ENCODE data around the gene CFAP97D2.
"Not testable (repeated sequence)": the region's sequence is repeated elsewhere in the genome, so short reads cannot be mapped to it uniquely, and the experiment has no call there.

CFAP97D2 gene

DNA sequence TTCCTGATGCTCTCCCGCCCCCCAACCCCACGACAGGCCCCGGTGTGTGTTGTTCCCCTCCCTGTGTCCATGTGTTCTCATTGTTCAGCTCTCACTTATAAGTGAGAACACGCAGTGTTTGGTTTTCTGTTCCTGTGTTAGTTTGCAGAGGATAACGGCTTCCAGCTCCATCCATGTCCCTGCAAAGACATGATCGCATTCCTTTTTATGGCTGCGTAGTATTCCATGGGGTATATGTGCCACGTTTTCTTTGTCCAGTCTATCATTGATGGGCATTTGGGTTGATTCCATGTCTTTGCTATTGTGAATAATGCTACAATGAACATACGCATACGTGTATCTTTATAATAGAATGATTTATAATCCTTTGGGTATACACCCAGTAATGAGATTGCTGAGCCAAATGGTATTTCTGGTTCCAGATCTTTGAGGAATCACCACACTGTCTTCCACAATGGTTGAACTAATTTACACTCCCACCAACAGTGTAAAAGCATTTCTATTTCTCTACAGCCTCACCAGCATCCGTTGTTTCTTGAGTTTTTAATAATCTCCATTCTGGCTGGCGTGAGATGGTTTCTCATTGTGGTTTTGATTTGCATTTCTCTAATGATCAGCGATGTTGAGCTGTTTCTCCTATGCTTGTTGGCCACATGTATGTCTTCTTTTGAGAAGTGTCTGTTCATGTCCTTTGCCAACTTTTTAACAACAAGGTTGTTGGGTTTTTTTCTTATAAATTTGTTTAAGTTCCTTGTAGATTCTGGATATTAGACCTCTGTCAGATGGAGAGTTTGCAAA lies 20.0 kb upstream of the CFAP97D2 start:
- not testable (repeated sequence) for DNase-seq

DNA sequence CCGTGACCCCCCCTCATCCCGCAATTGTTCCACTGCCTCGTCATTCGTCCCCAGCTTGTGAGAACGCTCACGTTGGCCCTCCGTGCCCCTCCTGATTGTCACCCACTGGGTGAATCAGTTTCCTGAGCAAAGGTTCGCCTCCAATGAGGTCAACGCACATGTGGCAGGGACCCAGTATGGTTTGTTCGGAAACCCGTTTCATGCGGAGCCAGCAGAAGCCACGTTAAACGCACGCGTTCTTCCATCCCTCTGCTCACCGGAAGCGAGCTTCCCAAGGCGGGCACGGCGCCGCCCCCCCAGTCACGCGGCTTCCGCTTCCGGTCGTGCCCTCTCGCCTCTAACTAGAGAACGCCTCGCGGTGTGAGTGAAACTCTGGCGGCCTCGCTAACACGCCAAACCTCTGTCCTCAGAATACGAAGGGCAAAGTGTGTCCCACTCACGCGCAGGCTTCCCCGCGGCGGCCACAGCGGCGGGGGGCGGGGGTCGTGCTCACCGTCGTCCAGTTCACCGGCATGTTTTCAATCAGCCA lies 18.0 kb upstream of the CFAP97D2 start:
- no peak for DNase-seq

DNA sequence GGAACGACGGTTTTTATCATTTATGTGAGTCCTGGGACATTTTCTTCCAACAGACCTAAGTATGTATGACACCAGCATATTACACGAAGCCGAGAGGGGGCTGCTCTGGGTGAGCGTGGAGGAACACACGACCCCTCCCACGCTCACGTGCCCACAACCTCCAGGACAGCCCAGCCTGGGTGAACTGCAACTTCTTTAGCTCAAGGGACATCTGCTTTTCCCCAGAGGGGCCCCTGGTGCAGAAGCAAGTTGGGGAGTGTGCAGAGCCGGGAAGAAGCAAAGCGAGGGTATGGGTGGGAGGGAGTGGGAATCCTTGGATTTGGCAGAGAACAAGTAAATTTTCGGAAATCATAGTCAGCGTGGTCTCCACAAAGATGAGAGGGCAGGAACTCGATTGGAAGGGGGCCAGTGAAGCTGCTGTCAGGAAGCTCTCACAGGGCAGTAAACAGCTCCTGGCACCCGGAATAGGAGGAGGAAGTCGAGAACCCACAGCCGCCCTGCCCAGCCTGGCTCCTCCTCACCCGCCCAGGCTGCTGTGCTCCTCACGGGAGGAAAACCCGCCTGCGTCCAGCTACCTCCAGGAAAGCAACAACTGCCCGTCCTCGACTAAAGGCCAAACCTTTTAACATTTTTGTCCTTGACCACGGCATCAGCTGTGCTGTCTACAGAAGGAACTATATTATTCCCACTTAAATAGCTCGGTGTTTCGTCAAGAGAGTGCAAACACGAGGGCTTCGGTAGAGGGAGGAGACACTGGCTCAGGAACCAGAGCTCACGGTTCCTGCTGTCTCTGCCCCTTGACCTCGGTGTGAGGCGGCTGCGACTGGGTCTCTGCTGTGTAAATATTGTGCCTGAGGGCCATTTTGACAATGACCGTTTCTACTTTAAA lies 17.2 kb upstream of the CFAP97D2 start:
- peak; percentile 44 for DNase-seq

DNA sequence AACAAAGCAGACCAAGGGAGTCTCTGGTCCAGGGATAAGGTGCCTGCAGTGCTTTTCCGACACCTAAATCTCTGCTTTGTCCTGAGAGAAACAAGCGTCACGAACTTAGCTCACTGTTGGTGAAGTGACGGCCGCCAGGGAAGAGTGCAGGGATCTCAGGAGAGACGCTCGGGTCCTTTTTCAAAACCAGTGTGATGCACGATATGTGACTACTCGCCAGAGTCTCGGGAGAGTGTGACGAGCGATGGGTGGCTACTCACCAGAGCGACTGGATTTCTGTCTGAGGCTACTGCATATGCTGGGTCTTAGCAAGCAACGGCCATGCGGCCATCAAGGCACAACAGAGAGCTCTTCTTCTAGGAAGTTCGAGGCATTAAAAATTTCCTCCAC lies 16.5 kb upstream of the CFAP97D2 start:
- no peak for DNase-seq

DNA sequence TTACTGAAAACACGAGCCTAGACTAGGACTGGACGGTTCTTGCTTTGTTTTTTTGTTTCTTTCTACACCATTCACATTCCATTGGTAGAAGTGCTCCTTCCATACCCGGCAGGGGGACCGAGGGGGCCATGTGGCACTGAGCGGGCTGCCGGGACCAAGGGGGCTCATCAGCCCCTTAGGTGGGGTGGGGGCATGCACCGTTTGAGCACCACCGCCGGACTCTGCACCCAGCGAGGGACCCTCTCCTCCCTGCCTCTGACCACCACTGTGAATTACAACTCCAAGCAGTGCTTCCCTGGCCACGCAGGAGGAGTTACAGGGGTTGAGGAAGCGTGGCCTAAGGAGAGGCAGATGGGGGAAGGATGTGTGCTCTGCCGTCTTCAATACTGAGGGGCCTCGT lies 15.0 kb upstream of the CFAP97D2 start:
- DNase-seq = no peak

DNA sequence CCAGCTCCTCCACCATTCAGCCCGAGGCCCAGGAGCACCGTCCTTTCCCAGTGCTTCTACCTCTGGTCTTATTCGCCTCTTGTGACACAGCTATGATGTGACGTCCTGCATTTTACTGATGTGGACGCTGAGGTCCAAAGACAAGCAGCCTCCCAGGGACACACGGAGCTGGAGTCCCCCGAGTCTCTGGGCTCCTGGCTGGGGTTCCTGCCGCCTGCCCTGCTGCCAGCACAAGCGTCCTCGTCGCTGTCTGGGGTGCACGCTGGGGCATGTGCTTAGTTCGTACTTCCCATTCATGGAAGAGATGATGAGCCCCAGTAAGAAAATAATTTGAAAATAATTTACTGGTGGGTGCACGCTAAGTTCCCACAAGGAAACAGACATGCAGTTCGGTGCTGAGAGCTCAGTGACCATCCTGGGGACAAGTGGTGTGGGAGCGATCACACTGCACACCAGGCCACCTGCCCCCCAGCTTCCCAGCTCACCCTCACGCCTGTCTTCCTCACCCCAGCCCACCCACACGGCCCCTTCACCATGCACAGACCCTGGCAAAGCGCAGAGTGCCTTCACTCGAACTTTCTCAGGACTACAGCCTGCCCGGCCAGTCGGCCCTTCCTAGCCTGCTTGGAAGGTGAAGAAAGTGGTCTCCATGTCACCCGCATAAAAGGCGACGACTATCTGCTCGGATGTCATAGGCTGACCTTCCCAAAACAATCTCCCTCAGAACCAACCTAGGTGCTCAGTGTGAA lies 14.2 kb upstream of the CFAP97D2 start:
- no peak for DNase-seq

DNA sequence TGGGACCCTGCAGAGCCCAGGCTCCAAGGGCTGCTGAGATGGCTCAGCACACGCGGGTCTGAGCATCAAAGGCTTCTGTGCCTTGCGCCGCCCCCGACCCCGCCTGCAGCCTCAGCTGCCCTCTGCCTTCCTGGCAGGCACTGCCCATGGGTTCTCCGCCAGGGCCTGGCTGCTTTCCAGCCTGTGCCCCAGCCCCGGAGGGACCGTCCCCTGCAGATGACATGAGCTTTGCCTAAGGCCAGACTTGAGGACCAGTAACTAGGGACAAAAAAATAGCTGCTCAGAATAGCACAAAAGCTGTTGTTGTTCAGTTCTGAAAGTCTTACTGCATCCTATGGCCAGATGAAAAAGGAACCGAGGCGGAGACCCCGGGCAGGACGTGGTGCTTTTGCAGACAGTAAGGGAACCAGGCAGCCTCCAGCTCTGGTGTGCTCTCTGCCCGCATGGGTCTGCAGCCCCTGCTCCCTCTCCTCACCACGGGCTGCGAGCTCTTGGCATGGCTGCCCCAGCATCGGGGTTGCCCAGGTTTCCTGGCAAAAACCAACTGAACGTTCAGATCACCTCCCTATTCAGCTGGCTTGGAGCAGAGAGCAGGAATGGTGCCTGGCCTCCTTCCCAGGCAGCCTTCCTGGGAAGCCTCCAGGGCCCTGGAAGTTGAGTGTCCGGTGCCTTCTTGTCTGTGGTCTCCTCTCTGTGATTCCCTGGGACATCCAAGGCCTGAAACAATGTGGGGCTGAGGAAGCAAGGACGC lies 12.5 kb upstream of the CFAP97D2 start:
- DNase-seq = no peak

DNA sequence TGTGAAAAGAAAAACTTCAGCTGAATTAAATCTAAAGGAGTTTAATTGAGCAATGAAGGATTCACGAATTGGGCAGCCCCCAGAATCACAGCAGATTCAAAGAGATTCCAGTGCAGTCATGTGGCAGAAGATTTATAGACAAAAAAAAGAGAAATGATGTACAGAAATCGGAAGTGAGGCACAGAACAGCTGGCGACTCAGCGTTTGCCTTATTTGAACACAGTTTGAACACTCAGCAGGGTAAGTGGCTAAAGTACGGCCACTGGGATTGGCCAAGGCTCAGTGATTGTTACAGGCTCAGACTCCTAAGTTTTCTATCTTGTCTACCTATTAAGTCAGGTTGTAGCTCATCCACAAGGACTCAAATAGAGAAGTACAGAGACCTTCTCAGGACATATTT lies 11.6 kb upstream of the CFAP97D2 start:
- DNase-seq = no peak

DNA sequence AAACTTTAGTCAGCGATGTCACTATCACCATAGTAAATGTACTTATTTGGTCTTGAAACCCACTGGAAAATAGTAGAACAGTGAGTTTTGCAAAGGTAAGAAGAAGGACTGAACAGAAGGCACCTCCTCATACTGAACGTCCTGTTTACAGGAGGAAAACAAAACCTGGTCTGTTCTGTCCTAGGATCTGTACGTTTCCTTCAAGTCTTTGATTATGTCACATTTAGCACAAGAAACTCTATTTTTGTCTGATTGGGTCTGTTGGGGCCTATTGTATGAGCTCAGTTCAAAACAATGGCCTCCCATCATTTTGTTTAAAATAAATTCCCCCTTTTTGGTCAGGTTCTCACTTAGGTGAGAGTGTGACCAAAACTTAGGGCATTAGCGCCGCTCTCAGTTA lies 11.2 kb upstream of the CFAP97D2 start:
- DNase-seq = no peak

DNA sequence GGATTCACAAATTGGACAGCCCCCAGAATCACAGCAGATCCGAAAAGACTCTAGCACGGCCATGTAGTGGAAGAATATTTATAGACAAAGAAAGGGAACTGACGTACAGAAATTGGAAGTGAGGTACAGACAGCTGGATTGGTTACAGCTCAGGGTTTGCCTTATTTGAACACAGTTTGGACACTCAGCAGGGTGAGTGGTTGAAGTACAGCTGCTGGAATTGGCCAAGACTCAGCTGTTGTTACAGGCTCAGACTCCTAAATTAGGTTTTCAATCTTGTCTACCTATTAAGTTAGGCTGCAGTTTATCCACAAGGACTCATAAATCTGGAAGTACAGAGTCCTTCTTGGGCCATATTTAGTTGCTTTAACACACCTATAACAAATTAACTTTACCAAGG lies 5.8 kb upstream of the CFAP97D2 start:
- no peak for DNase-seq

DNA sequence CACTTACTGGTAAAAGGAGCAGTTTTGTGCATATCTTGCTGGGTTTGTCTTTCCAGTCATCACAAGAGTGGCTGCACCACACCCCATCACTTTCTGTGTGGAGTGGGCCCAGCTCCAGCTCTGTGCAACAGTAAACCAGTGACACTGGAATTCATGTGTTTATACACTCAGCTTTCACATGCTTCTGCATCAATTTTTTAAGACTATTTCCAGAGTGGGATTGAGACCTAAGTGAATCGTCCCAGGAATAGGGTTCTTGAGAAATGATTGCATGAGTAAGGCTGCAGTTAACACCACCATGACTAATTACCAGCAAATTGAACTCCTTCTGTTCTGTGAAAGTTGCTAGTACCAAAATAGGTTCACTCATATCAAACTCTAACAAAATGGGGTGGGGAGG lies 5.3 kb upstream of the CFAP97D2 start:
- DNase-seq = no peak

DNA sequence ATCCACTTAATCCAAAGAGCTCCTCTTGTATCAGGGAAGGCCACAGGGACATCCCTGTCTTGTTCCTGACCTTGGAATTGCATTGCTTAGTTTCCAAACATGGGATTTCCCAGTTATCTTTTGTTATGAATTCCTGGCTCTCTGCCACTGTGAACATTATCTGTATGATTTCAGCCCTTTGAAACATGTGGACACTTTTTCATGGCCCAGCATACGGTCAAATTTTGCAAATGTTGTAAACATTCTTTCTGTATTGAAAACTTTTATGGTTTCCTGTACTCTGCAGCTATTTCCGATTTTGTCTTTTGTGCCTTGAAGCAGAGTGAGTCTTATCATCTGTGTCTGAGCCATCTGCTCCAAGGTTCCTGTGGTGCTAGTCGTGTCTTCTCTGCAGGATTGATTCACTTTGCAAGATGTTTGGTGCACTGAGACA lies 4.5 kb upstream of the CFAP97D2 start:
- no peak for DNase-seq

DNA sequence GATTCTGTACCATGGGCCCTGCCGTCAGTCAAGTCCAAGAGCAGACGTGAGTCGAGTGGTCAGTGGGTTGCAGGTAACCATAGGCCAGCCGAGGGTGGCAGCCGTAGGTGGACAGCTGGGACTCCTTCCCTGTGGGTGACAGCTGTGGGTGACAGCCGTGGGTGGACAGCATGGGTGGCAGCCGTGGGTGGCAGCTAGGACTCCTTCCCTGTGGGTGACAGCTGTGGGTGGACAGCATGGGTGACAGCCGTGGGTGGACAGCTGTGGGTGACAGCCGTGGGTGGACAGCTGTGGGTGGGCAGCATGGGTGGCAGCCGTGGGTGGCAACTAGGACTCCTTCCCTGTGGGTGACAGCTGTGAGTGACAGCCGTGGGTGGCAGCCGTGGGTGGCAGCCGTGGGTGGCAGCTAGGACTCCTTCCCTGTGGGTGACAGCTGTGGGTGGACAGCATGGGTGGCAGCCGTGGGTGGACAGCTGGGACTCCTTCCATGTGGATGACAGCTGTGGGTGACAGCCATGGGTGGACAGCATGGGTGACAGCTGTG lies 2.6 kb upstream of the CFAP97D2 start:
- not testable (repeated sequence) for DNase-seq

DNA sequence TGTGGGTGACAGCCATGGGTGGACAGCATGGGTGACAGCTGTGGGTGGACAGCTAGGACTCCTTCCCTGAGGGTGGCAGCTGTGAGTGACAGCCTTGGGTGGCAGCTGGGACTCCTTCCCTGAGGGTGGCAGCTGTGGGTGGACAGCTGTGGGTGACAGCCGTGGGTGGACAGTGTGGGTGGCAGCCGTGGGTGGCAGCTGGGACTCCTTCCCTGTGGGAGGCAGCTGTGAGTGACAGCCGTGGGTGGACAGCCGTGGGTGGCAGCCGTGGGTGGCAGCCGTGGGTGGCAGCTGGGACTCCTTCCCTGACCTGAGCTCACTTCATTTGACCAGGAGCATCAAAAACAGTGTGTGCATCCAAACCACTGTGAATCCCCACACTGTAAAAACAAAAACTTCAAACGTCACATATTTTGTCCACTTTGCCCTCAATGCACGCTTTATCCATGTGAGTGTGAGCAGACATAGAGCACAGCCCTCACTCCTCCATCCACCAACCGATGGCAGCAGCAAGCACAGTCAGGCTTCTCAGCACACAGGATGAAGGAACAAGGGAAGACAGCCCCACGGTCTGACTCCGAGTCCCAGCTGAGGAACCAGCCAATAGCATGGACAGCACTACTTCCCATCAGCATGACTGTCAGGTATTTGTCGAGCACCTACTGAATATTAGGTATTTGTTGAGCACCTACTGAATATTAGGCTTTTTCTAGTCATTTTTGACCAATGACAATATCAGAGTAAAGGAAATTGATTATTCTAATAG lies 1.6 kb upstream of the CFAP97D2 start:
- no peak for DNase-seq

DNA sequence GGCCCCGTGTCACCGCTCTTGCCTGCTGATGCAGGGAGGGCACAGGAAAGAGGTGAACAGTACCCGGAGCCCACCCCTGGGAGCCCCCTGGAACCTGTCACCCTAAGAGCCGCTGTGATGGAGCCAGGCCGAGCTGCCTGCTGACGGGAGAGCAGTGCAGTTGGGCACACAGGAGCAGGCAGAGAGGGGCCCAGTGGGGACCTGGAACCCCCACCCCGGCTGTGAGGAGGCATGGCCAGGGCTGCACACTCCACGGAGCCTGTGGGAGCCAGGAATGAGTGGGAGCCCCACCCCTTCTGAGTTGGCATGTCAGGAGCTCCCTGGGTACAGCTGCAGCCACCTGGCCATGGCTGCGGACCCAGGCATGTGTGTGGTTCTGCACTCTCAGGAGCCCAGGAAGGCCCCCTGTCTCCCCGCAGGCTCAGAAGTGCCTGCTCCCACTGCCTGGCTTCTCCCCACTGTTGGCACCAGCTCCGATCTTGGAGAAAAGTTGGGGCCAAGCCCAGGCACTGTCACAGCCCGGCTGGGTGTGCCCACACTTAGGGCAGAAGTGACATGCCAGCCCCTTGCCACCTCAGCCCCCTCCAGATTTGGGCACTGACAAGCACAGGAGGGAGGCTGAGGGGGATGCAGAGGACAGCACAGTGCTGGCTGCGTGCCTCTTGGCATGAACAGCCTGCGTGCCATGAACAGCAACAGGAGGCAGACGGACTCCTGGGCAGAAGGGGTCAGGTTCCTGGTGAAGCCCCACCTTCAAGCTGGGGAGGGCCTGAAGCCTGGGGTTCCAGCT lies 6.3 kb downstream of the CFAP97D2 start:
- no peak for DNase-seq

DNA sequence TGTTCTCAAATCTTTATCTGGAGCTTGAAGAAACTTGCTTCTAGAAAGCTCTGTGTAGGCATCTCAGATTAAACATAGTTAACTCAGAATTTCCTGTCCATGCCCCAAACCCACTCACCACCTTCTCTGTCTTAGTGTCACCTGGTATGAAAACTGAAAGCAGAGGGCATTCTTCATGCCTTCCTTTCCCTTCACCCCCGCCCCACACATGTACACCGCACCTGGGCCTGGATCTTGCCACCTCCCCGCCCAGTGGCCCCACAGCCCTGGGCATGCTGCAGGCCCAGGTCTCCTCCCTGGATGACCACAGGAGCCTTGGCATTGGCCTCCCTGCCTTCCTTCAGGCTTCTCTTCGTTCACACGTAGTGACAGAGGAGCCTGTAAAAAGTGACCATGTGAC lies 15.8 kb downstream of the CFAP97D2 start:
- DNase-seq = no peak

DNA sequence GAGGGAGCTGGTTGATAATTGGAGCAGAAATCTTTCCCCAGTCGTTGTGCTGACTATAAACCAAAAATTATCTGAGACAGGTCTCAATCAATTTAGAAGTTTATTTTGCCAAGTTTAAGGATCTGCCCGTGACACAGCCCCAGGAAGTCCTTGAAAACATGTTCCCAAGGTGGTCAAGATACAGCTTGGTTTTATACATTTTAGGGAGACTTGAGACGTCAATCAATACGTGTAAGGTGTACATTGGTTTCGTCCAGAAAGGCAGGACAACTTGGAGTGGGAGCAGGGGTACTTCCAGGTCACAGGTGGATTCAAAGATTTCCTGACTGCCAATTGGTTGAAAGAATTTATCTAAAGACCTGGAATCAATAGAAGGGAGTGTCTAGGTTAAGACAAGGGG lies 17.6 kb downstream of the CFAP97D2 start:
- DNase-seq = no peak

DNA sequence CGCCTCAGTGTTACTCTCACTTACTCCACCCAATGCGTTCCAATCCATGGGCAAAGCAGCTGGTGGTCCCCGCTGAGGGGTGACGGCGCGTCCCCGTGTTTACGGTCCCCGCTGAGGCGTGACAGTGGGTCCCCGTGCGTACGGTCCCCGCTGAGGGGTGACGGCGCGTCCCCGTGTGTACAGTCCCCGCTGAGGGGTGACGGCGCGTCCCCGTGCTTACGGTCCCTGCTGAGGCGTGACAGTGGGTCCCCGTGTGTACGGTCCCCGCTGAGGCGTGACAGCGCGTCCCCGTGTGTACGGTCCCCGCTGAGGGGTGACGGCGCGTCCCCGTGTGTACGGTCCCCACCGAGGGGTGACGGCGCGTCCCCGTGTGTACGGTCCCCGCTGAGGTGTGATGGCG lies 19.5 kb downstream of the CFAP97D2 start:
- no peak for DNase-seq

DNA sequence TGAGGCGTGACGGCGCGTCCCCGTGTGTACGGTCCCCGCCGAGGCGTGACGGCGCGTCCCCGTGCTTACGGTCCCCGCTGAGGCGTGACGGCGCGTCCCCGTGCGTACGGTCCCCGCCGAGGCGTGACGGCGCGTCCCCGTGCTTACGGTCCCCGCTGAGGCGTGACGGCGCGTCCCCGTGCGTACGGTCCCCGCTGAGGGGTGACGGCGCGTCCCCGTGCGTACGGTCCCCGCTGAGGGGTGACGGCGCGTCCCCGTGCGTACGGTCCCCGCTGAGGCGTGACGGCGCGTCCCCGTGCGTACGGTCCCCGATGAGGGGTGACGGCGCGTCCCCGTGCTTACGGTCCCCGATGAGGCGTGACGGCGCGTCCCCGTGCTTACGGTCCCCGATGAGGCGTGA lies 20.5 kb downstream of the CFAP97D2 start:
- not testable (repeated sequence) for DNase-seq

DNA sequence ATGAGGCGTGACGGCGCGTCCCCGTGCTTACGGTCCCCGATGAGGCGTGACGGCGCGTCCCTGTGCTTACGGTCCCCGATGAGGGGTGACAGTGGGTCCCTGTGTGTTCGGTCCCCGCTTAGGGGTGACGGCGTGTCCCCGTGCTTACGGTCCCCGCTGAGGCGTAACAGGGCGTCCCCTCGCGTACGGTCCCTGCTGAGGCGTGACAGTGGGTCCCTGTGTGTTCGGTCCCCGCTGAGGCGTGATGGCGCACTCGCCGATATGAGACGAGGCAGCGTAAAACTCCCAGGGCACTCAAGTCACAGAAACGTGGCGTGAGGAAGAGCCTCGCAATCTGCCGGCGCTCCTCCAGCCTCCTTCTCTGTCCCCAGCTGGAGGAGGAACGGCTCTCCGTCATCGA lies 20.9 kb downstream of the CFAP97D2 start:
- no peak for DNase-seq

All from stimulated activated CD4-positive, alpha-beta T cell treated with anti-CD3 and anti-CD28 coated beads, Interleukin-4, amount 100 ng/mL, for 1 hour (primary cell).